Suppressor macrophage (primary cell): ENCODE data around the gene EIF4E1B.

Source experiments
- DNase-seq, 4 experiments: peaks; one replicate each; pipeline ENCODE4 v3.0.0-alpha.2; 2020 to 2022

The EIF4E1B gene

DNA sequence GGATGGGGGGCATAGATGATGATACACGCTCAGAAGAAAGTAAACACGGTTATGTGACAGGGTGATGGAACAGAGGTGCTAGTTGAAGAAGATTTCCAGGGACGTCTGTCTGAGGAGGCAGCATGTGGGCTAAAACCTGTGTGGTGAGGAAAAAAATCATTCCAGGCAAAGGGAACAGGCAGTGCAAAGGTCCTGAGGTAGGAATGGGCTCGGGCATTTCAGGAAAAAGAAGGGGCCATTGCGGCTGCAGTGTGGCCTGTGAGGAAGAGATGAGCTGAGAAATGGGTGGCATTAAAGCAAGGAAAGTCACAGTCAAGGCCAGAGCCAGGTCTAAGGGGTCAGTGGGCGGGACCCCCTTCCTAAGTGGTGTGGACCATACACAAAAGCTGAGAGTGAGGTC, 35.0 kb downstream of the EIF4E1B start:
- no peak for DNase-seq

DNA sequence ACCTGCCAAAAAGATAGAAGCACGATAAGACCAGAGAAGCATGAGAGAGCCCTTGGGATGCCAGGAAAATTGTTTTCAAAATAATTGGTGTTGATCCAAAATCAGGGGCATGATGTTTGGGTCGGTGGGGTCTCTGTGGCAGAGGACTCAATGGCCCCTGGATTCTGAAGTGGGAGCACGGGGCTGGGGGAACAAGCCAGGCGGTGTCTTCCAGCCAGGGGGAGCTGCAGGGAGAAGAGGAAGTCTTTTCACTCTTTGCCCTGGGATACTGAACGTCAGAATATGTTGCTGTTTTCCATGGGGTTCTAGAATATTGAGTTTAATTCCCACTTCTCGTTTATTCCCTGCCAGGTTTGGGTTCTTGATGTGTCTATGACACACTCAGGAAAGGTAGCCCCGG, 37.2 kb downstream of the EIF4E1B start:
- DNase-seq: no peak

DNA sequence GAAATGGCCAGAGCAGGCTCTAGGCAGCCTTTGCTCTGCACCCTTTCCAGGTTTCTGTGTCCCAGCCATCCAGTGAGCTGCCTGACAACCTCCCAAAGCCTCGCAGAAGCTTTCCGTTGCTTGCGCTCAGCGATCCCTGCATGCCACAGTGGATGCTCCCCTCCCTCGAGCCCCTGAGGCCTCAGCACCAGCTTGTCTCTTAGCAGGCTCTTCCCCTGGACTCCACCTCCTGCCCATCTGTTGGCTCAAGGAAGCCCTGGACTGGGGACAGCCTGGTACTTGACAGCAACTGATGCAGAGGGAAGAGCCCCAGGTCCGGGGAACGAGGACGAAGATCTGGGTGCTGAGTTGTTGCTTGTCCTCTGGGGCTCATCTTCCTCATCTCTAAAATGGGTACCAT, 40.0 kb downstream of the EIF4E1B start:
- no peak for DNase-seq

DNA sequence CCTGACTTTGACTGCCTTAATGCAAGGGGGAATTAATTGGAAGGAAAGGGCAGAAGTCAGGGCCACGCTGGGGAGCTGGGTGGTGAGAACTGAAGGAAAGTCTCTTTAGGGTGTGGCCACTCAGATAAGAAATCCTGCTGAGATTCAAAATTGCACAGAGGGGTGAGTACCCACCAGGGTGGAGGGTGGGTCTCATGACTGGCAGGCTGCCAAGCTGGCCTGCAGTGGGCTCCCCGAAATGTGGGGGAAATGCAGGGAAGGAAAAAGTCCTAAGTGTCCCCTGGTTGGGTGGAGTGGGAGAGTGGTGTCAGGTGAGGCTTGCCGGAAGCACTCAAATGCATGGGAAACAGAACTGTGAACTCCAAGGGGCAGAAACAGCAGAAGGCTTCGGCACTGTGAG, 40.9 kb downstream of the EIF4E1B start:
- DNase-seq: no peak

DNA sequence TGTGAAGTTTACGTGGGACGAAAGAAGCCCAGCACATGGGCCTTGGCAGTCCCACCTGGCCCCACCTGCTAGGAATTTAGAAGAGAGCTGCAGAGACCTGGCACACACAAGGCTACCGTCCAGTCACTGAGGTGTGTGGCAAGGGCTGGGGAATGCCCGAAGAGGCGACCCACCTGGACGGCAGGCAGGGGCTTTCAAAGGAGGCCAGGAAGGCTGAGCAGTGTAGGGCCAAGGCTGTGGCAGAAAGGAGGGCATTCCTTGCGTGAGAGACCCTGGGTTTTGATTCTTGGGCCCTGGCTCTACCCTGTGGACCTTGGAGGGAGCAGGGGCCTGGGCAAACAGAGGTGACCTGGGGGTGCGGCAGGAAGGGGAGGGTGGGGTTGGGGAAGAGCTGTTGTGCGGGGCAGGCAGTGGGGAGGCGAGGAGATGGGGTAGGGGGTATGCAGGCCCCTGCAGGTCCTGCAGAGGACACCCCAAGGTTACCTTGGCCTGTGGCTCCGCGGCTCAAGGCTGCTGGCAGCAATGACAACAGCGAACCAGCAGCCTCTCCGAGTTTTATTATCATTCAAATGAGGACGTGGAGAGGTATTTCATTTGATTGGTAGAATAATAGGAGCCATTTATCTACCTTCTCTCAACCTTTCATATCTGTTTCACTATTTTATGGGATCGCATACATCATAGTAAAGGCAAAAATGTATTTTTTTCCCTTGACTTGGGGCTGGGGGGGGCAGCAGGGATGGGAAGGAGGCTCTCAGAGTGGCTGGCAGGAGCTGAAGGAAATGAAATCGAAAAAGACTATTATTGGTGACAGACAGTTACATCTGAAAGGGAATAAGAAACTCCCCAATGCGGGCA, 41.6 kb downstream of the EIF4E1B start:
- DNase-seq: no peak

DNA sequence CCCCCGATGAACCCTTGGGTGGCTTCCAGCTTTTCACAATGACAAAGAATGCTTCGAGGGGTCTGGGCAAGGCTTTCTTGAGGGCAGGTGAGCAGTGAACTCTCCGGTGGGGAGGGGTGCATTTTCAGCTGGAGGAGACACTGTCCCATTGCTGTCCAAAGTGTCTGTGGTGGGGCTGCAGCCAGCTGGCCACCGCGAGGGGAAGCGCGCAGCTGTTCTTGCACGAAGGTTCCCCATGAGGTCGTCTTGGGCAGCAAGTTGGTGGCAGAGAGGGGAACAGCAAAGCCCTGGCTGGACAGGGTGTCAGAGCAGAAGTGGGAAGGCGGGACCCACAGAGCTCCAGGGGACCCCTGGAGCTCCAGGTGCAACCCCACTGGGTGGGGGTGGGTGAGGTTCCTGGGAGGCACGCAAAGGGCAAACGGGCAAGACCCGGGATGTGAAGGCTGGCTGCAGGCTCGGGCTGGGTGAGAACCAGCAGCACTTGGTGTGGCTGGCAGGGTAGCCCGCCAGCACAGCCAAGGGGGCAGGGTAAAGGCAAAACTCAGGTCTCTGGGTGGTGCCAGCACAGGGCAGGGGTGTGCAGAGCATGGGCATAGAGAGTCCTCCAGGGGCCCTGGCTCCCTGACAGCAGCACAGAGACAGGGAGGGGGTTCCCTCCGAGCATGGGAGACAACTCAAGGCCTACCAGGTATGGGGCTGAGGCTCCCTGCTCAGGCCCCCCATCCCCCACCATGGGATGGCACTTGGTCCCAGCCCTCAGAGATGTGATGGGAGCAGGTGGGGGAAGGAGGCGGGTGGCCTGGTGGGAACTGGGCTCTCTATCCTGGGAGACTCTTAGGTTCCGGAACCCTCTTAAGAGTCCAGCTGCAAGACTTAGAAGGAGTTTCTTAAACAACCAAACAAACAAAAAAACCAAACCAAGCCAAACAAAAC, 43.4 kb downstream of the EIF4E1B start:
- no peak for DNase-seq

DNA sequence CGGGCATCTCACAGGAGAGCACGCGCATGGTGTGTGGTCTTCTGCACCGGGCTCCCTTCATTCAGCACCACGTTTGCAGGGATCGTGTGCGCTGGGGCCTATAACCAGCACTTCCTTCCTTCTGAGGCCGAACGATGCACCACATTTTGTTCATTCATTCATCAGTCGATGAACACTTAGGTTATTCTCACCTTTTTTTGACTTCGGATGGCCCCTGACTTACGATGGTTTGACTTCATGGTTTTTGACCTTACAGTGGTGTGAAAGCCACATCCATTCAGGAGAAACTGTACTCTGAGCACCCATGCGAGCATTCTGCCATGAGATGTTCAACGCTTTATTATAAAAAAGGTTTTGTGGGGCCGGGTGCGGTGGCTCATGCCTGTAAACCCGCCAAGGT, 44.3 kb downstream of the EIF4E1B start:
- DNase-seq: no peak

DNA sequence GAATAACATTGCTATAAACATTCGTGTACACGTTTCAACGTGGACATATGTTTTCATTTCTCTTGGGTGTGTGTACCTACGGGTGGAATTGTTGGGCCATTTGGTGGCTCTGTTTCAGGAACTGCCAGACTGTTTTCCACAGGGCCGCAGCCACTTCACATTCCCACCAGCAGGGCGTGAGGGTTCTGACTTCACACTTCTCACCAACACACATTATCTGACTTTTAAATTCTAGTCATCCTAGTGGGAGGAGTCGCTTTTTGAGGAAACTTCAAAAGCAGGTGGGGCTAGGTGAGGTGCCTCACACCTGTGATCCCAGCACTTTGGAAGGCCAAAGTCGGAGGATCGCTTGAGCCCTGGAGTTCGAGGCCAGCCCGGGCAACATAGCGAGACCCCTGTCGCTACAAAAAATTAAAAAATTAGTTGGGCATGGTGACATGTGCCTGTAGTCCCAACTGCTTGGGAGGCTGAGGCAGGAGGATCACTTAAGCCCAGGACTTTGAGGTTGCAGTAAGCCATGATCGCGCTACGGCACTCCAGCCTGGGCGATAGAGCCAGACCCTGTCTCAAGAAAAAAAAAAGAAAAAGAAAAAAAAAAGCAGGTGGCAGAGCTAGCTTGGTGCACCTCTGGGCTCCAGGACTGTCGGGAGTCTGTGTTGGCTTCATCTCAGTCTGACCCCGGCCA, 45.3 kb downstream of the EIF4E1B start:
- DNase-seq: no peak

DNA sequence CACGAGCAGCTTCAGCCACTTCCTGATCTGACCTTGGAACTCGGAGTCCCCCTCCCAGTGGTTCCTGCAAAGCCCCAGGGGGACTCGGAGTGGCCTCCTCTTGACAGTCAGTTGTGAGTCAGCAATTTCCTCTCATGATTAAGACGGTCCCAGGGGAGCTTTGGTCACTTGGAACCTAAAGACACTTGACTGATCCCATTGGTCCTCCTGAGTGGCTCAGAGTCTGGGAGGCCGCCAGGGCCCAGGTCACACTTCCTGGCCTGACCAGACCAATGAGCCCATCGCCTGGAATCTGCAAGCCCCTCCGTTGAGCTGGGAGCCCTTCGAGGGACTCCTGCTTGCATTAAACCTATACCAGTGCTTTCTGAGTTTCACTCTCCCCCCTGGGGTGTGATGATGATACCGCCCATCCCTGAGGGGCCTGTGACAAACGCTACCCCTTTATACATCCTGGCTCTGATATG, 45.9 kb downstream of the EIF4E1B start:
- no peak for DNase-seq

DNA sequence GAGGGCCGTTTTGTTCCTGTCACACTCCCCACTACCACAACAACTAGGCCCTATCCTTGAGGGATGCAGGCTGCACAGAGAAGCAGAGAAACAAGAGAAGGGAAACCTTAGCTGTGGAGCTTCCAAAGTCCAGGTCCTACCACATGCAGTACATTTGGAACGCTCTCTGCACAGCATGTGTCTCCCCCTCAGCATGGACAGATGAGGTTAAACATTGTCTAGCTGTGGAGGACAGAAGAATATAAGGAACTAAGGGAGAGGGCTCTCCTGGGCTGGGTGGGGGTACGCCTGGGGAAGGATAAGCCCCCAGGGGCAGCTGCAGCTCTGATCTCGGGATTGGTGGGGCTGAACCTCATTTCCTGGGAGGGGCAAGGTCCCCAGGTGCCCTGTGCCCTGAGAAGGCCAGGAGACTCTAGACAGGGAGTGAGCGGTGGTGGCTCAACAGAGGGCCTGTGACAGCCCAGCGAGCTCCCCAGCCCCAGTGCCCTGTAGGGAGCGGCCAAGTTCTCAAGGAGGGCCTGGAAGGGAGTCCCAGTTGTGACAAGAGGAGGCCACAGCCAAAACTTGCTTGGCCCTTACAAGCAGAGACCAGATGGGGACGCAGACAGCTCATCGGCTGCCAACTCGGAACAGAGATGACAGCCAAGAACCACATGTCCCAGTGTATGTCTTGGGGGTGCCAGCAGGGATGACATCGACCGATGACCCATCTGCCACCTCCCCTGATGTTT, 46.9 kb downstream of the EIF4E1B start:
- no peak for DNase-seq

DNA sequence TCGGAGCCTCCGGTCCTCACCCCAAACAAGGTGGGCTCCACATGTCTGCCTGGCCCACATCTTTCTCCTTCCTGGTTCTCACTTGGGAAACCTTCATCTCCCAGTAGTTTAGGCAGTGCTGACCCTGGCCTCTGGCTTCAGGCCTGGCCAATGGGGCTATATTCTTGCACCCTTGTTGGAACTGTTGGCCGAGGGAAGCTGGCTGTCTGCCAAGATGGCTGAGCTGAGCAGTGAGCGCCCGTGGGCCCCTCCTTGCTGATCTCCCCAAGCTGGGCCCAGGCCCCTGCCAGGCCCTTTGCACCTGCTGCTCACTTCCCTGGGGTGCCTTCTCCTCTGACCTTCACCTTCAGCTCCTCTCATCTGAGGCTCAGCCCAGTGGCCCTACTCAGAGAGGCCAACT, 48.1 kb downstream of the EIF4E1B start:
- DNase-seq: no peak

DNA sequence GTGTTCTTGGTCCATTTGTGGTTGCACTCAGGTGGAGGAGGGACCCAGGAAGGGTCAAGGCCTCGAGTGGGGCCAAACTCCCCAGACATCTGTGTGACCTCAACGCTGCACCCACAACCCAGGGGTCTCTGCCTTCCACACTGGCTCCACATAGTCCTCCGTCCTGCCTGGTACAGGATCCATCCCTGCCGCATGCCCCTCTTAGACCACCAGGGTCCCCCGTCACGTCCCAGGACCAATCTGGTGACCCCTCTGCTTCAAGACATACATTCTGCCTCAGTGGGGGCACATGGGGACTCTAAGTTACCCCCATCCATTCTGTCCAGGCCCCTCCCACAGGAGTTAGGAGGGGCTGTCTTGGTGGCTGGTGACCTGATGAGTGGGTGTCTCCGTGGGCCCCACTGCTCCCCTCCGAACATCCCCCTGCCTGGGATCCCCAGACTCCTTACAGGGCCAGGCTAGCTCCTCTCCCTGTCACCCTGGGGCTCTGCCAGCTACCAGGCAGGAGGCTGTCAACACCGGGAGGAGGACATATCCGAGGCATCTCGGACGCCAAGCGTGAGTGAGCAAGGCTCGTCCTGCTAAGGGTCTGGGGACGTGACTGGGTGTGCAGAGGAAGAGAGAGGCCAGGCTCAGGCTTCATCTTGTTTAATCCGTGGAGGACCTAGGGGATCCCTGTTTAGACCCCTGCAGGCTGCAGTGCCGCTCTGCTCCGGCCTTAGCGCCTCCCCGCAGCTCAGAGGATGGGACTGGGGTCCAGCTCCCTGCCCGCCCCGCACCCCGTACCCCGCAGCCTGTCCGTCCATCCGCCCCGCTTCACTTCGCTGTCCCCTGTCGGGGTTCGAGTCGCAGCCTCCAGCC, 49.1 kb downstream of the EIF4E1B start:
- DNase-seq: no peak

DNA sequence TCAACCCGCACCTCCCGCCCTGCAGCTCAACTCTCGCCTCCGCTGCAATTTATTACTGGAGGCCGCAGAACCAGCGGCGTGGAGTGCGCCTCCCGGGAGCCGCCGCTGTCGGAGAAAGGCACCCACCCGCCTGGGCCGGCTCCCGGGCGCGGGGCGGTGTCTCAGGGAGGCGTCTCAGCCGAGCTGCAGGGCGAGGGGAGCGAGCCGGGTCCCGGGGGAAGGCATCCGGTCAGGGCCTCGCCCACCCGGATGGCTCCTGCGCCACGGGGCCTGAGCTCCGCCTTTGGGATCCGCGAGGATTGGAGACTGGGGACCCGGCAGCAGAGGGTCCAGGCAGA, 49.7 kb downstream of the EIF4E1B start:
- no peak for DNase-seq

DNA sequence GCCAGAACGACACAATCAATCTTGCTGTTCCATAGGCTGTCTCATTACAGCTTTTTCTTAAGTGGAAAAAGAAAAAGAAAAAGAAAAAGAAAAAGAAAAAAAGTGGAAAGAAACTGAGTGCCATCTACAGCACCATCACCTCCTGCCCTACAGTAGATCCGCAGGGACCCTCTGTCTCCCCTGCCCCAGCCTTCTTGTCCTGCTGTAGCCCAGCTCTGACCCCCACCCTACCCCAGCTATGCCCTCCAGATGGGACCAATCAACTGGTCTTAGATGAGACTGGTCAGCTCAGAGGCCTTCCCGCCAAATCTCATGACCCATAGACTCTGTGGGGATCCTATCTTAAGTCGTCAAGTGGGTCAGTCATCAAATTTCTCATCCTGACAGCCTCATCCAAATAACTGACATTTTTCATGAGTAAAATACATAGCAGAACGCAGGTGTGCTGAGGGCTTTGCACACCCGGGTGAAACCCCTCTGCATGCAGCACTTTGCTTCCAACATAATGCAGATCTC, 51.6 kb downstream of the EIF4E1B start:
- DNase-seq: no peak

DNA sequence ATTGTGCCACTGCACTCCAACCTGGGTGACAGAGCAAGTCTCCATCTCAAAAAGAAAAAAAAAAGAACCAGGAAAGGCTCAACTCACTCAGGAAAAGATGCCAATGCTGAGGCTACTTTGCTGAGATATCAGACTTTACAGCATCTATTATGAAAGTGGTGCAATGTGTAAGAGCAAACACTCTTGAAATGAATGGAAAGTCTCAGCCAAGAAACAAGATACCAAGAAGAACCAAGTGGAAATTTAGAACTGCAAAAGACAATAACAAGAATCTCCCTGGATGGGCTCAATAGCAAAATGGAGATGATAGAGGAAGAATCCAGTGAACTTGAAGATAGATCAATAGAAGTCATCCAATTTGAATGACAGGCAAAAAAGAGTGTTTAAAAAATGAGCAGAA, 54.5 kb downstream of the EIF4E1B start:
- no peak for DNase-seq

DNA sequence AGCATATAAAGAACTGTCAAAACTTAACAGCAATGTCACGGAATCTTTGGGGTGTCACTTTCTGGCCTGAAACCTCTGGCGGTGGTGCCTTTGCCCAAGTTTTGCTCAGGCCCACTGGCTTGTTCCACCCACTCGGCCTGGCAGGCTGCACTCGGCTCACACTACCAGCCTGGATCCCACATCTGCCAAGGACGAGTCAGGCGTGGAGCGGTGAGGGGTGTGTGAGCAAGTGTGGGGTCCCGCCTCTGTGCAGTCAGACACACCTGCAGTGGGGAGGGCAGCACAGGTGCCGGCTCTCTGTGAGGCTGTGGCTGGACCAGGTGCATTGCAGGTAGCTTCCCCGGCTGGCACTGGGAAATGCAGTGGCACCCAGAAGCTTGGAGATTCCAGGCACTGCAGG, 56.8 kb downstream of the EIF4E1B start:
- no peak for DNase-seq

DNA sequence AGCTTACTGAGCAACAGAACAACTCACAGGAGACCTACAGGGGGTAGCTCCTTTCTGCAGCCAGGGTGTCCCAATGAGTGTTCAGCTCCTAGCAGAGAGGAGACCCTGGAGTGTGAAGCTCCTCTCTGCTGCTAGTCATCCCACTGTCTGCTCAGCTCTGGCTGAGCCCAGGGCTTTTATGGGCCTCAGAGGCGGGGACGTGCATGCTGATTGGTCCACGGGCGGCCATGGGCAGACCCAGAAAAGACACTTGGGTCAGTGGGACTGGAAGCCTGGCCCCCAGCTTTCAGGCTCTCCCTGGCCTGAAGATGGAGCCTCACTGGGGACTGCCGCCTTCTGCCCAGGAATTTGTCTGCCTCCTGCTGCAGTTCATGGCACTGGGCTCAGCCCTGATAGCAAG, 57.4 kb downstream of the EIF4E1B start:
- DNase-seq: no peak

DNA sequence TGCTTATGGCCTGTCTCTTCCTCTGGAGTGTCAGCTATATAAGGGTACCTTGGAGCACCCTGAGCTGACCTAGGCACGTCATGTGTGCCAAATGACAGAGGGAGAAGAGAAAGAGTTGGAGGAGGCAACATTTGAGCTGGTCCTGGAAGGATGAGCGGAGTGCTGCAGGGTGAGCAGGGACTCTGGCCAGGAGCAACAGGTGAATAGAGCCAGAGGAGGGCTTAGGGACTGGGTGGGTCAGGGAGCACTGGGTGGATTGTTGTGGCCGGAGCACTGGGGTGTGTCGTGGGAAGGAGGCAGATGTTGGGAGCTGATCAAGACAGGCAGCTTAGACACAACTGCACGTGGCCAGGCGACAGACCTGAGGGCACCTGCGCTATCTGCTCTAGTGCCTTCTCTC, 60.4 kb downstream of the EIF4E1B start:
- DNase-seq: no peak

DNA sequence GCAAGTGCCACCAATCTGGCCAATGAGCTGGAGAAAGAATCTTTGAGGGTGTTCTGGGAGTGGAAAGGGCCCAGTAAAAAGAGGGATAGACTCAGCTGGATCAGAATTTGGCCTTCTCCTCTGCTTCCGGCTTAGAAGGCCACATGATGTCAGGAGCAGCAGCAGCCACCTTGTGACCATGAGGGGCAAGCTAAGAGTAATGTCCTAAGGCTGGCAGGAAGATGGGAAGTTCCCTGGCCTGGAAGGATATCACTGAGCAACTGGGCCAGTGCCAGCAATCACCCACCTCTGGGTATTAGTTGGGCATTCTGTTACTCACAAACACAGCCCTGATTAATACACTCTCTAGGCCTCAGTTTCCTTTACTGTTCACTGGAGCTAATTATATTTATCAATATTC, 61.0 kb downstream of the EIF4E1B start:
- DNase-seq: no peak

DNA sequence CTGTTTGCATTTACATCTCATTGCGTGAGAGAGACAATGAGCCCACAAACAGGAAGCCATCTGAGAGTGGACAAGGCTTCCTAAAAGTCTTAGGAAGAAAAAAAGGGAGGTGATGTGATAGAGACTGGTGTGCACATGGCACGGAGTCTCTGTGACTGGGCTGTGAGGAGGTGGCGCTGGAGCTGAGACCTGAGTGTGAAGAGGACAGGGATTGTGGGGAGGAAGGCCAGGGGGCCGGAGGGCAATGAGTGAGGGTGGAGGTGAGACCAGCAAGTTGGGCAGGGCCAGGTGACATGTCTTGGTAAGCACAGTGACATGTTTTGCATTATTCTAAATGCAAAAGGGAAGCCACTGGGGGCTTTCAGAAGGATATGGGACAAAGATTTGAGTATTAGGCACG, 61.9 kb downstream of the EIF4E1B start:
- peak in 1 of 4 experiments; percentile 5 for DNase-seq

DNA sequence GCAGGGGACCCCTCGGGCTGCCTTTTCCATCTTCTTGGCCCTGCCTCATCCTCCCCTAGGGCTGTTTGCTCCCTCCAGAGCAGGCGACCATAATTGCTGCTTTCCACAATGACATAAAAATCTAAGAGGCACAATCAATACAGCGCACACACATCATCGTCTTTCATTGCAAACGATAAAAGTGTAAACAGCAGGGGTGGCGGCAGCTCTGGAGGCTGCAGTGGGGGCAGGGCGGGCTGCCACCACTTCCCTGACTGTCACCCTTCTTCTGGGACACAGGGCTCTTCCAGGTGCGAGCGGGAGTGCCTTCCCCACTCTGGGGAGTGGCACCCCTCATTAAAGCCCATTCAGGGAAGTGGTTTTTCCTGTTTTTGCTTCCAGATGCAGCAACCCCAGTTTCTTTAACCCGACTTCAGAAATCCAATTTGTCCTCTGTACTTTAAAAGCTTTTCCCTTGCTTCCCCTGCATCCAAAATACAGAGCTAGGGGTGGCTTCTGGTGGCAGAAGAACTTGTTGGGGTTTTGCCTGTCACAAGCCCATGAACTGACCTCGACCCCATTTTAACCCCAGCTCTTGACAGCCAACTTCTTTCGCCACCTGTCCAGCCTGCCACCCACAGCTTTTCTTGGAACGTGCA, 62.5 kb downstream of the EIF4E1B start:
- no peak for DNase-seq
